Astrocyte of the cerebellum (primary cell): ENCODE data around the gene SLC12A4.

Experiments used
- DNase-seq: peaks from one replicate; pipeline ENCODE4 v3.0.0-alpha.2; 2011; ENCODE audit warnings: low read depth
- H3K4me3 ChIP-seq: 2 replicates; pipeline ENCODE4 v1.5.1; 2011; ENCODE audit warnings: mild to moderate bottlenecking, low read depth, low read length, moderate library complexity
- in situ Hi-C: cut with HindIII; loops from 2 replicates; pipeline ENCODE4 v1.10.0; 2017; ENCODE audit warnings: low sequenced_read_pairs
- TF ChIP-seq, protein P1 (sequence below): IDR thresholded peaks from 2 replicates; pipeline ENCODE4 v1.5.1; 2012; ENCODE audit warnings: low read length, low read depth, moderate library complexity, mild to moderate bottlenecking; ENCODE audit errors: missing control alignments

SLC12A4 gene

DNA sequence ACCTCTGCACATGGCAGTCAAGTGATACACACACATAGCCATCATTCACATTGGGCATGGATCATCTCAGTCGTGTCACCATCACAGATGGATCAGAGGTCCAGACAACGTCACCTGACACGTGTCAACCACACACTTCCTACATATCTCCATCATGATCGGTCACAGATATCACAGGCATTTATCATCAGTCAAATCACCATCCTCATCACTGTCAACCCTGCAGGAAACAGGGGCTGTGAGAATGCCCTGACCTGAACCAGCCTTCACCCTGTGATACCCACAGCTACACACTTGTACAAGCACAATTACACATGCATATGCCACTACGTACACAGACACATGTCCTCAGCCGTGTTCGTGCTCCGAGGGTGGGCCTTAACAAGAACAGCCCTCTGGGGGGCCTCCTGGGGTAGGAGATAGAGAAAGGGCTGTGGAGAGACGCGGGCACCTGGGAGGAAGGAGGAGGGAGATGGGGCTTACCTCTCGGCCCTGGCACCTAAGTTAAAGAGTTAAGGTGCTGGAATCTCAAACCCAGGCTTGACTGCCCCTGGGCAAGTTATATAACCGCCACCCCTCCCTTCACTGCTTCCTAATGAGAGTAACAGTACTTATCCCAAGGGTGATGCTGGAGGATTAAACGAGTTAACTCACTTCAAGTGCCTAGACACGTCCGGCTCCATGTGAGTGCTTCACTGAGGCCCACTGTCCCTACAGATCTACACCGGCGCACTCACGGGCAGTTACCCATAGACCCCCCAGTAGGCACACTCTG is 1.1 kb downstream of the SLC12A4 start:
- H3K4me3 ChIP-seq, result peak overlapping the region; percentile 84
- in situ Hi-C loops, result no loop called here
- TF ChIP-seq, protein P1, sequence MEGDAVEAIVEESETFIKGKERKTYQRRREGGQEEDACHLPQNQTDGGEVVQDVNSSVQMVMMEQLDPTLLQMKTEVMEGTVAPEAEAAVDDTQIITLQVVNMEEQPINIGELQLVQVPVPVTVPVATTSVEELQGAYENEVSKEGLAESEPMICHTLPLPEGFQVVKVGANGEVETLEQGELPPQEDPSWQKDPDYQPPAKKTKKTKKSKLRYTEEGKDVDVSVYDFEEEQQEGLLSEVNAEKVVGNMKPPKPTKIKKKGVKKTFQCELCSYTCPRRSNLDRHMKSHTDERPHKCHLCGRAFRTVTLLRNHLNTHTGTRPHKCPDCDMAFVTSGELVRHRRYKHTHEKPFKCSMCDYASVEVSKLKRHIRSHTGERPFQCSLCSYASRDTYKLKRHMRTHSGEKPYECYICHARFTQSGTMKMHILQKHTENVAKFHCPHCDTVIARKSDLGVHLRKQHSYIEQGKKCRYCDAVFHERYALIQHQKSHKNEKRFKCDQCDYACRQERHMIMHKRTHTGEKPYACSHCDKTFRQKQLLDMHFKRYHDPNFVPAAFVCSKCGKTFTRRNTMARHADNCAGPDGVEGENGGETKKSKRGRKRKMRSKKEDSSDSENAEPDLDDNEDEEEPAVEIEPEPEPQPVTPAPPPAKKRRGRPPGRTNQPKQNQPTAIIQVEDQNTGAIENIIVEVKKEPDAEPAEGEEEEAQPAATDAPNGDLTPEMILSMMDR, result no peak
- no peak for DNase-seq

GRCh38 chr16:67966549-67967182 is 1.8 kb downstream of the SLC12A4 start:
- TF ChIP-seq, protein P1, result no peak
- in situ Hi-C loops, result no loop called here
- DNase-seq, result no peak
- peak overlapping the region; percentile 84 for H3K4me3 ChIP-seq

- DNase-seq, result no peak
- peak overlapping the region; percentile 84 for H3K4me3 ChIP-seq
- in situ Hi-C loops, result no loop called here
- TF ChIP-seq, protein P1, result no peak
Measured at GRCh38 chr16:67965668-67966548, 2.5 kb downstream of the SLC12A4 start.

DNA sequence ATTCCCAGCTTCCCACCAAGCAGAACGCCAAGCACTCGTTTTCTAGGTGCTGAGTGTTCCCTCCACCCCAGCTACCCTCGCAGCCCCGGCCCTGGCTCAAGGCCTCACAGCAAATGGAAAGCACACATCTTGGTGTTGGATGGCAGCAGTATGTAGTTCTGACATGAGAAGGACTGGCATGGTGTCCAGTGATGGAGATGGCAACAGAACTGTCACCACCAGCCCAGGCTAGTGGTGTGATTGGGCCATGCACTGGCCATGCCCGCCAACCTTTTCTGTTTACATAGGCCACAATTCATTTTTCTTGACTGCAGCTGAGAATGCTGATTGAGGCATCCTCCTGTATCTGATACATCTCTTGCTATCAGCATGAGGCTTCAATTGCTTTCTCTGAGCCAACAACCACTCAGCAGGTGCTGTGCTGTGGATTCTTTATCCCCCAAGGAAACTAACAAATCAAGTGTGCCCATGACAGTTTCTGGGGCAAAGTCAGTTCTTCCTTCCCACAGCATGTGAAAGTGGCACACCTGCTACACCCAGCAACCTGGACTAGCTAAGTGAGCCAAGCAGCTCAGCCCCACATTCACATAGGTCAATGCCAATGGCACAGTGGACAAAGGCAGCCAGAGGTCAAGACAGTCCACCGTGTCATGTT is 3.8 kb downstream of the SLC12A4 start:
- TF ChIP-seq, protein P1, result no peak
- H3K4me3 ChIP-seq, result no peak overlapping the region
- in situ Hi-C loops, result no loop called here
- DNase-seq, result no peak

GRCh38 chr16:67963662-67964321 is 4.6 kb downstream of the SLC12A4 start:
- no peak for DNase-seq
- TF ChIP-seq, protein P1, result no peak
- in situ Hi-C loops, result no loop called here

More at GRCh38 chr16:67963662-67964321, 4.6 kb downstream of the SLC12A4 start:
- no peak overlapping the region for H3K4me3 ChIP-seq
